GM10248 (cell line): ENCODE data around the gene CABLES2.

Experiments used
- CTCF ChIA-PET: fragments of 300-600 bp; sonication (Branson Sonifier 250); formaldehyde crosslinking; extraction: SDS; loops from one replicate; lab custom pipeline; 2021; ENCODE audit warnings: antibody characterized with exemption; lab: Yijun Ruan, JAX
- POLR2A ChIA-PET: fragments of 350-650 bp; sonication (Branson Sonifier 250); formaldehyde crosslinking; extraction: SDS; loops from one replicate; lab custom pipeline; 2020; ENCODE audit warnings: antibody characterized with exemption; lab: Yijun Ruan, JAX
- DNase-seq: peaks from one replicate; pipeline ENCODE4 v3.0.0; 2012; ENCODE audit errors: extremely low spot score
- CTCF ChIP-seq: IDR thresholded peaks from 2 replicates; pipeline ENCODE4 v1.5.1; 2012; ENCODE audit warnings: mild to moderate bottlenecking, low read depth; ENCODE audit errors: extremely low read depth, missing control alignments, control extremely low read depth

Gene CABLES2

DNA sequence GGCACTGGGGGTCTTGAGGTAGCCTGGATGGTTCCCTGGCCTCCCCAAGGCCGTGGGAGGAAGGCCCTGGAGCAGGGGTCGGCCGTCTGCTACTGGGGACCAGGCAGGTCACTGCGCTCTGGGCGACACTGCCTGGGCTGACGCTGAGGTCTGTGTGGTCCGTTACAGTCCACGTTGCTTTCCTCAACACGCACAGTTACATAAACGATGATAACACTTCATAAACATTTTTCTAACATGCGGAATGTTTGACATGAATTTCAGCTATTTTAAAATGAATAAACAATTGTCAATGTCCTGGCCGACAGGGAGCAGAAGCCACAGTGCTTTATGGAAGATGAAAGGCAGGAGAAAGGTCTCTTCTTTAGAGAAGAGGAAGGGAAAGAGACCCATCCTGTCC is 30.4 kb upstream of the CABLES2 start:
- ChIA-PET CTCF (interaction anchor here (1.0 kb wide), 1 partner anchor 10 kb away, joined by 3 read pairs; no protein-coding TSS in a partner anchor), POLR2A (no interaction called here)

DNA sequence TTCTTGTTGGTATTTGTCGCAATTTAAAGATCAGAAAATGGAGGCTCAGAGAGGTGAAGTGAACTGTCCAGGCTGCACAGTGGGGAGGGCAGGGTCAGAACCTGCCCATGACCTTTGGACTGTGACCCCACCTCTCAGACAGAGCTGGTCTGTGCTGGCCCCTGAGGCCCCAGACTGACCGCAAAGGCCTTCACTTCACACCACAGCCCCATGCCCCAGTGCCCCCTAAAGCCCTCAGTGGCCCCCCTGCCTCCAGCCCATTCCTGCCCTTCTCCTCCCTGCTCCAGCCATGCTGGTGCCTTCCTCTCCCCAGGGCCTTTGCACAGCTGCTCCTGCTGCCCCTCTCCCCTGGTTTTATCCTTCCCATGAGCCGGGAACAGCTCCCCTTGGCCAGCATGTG is 29.6 kb upstream of the CABLES2 start:
- ChIA-PET POLR2A (no interaction called here), CTCF (interaction anchor here (1.0 kb wide), 1 partner anchor 11 kb away, joined by 3 read pairs; no protein-coding TSS in a partner anchor)
- no peak for DNase-seq
- TF ChIP-seq CTCF = no peak

More for the DNA sequence above, 30.4 kb upstream of the CABLES2 start:
- no peak for TF ChIP-seq CTCF
- no peak for DNase-seq

DNA sequence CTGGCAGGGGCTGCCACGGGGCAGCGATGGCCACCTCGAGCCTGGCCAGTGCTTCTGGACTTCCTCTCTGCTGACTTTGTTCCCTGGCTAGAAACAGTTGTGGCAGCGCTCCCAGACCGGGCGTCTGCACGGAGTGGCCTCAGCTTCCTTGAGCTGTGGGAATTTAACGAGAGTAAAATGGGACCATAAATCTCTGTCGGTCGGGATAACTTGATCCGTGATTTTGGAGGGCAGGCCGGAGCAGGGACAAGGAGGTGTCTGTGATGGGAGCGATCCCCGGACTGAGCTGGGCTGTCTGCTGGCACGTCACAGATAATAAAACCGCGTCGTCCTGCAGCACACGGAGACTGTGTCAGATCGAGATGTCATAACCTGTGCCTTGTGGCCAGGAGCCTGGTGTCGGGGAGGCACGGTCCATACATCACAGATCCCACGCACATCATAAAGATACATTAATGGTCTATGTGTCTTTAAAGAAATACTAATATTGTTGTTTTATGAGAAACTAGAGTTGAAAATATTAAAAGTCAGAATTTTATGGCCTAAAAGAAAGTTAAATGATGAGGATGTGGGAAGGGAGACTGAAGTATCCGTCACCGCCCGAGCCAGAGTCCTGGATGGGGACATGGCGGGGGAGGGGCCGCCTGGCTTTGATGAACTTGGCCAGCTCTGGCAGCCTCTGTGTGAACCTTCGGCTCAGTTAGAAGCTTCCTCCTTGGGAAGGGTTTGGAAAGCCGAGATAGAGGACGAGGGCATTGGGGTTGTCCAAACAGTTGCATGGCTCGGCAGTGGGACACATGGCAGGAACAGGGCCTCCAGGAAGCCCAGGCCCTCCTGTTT is 26.8 kb upstream of the CABLES2 start:
- CTCF ChIA-PET = no interaction called here

DNA sequence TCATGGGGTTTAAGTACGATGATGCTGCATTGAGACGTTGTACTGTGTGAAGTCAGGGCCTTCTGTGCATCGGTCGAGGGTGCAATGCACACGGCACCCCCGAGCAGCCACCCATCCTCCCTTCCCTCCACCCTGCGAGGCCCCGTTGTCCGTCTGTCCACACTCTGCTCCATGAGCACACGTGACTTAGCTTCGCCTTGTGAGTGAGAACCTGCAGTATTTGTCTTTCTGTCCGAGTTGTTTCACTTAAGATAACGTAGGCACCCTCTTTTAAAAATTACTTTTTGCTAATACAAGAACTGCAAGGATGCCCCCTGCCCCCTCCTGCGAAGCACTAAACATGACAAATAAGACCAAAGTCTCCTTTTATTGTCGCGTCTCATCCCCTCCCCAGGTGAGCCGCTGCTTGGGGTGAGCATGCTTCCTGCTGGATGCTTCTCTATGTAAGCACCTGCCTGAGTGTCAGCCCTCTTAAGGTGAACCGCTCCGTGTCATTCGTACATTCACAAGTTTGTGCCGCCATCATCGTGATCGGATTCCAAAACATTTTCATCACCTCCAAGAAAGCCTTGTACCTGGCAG is 23.9 kb upstream of the CABLES2 start:
- TF ChIP-seq CTCF = no peak
- DNase-seq = no peak
- POLR2A ChIA-PET = no interaction called here
- CTCF ChIA-PET = no interaction called here

More for the DNA sequence above, 26.8 kb upstream of the CABLES2 start:
- DNase-seq = no peak
- TF ChIP-seq CTCF = no peak
- POLR2A ChIA-PET = no interaction called here

DNA sequence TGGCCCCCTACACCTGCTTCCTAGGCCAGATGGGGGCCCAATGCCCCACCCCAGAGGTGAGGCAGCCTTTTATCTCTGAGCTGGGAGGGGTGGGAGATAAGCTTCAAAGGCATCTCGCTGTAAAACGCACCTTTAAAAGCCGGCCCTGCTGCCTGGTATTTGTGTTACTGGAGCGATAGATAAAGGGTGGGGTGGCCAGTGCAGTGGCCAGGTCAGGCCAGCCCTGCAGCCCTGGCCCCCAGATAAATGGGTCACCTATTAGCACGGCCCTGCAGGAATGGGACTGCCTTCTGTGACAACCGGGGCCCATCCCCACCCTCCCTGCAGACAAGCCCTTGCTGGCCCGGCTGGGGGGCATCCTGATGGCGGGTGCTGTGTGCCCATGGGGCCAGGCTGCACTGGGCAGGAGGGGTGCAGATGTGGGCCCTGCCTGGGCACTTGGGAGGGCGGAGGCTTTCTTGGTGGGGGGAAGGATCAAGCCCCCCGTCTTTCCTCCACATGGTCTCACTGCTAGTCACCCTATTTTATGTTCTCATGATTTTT is 23.3 kb upstream of the CABLES2 start:
- no peak for DNase-seq
- ChIA-PET POLR2A (no interaction called here), CTCF (no interaction called here)
- TF ChIP-seq CTCF = no peak

DNA sequence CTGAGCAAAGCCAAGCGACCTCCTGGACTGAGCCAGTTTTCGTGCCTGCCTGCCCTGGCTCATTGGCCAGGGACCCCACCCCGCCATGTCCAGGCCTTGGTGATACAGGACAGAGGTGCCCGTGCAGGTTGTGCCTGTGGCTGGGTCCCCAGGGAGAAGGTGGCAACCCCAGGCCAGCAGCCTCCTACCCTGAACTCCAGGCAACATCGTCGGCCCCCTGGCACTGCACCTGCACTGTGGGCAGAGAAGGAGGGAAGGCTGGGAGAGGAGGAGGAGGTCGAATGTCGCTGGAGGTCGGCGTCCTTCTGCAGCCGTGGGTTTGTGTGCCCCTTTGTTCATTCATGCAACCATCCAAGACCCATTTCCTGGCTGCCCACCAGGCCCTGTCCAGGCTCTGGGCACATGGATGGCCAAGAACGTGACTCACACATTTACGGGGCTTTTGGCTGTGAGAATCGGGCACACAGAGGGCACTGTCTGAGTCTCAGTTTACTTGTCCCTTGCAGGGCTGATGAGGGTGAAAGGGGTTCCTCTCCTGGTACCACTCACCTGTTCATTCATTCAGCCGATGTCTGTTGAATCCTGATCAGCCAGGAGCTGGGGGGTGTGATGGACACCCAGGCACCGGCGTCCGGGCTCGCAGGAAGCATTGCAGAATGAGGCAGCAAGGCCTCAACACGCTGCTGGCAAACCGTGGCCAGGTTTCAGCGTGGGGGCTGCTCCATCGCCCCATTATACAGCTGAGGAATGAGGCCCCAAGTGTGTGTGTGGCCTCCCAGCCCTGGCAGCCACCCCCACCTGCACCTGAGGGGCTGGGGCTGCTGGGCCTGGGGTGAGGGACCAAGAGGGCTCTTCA is 22.6 kb upstream of the CABLES2 start:
- ChIA-PET POLR2A (no interaction called here), CTCF (no interaction called here)
- TF ChIP-seq CTCF = no peak
- DNase-seq = no peak
